ENCODE data around the gene OR8U1. TPM values are rescaled to one million over a fixed set of nuclear protein-coding genes. Genes with fewer than 3 reads are reported as not detected.
"Not testable (repeated sequence)": the region's sequence is repeated elsewhere in the genome, so short reads cannot be mapped to it uniquely, and the experiment has no call there.

The OR8U1 gene
- total and polyA plus RNA-seq, 8 donors = 0.09 TPM; not detected in 7

GRCh38 chr11:56353991-56354390 is 21.4 kb upstream of the OR8U1 start, which contains the start of gene OR8J1:
OR8J1 (plus strand) TSS chr11:56354291; CDS start chr11:56360247, 5,956 bp downstream.
- Histone ChIP-seq H3K4me1 (no peaks in the 10 kb centered on the region), H3K9me3 (no peaks in the 10 kb centered on the region), H3K4me3 (no peak within 1 kb of the TSS), H3K27ac (no peak within 1 kb of the TSS), H3K36me3 (no peaks in the 10 kb centered on the region), H3K27me3 (no peaks in the 10 kb centered on the region)
- no peak for TF ChIP-seq CTCF (IDR thresholded peaks at IDR 0.05)
- intact Hi-C loops (cut with DNase I) = no loop called here
- DNase-seq (no peak), ATAC-seq (no peak), FAIRE-seq (no peak)
- 30 to 49% methylated on average over 2 of the region's 2 CpGs for WGBS, 2 donors

- intact Hi-C loops (cut with DNase I) = no loop called here
- DNase-seq = no peak
- no peak for TF ChIP-seq CTCF (IDR thresholded peaks at IDR 0.05)
- no peaks in the 10 kb centered on the region for H3K4me1 ChIP-seq
- H3K4me3 ChIP-seq = no peak overlapping the region
- H3K9me3 ChIP-seq = no peaks in the 10 kb centered on the region
- 54 to 61% methylated on average over 2 of the region's 2 CpGs for WGBS, 2 donors
- H3K27ac ChIP-seq = no peak overlapping the region
- no peaks in the 10 kb centered on the region for H3K27me3 ChIP-seq
- no peaks in the 10 kb centered on the region for H3K36me3 ChIP-seq
- no peak for ATAC-seq
- FAIRE-seq = no peak
Measured at GRCh38 chr11:56380120-56380519, 4.7 kb downstream of the OR8U1 start.

GRCh38 chr11:56394381-56394780 is 19.0 kb downstream of the OR8U1 start:
- no peaks in the 10 kb centered on the region for H3K4me1 ChIP-seq
- no peak for TF ChIP-seq CTCF (IDR thresholded peaks at IDR 0.05)
- FAIRE-seq (no peak), ATAC-seq (no peak), DNase-seq (no peak)
- intact Hi-C loops (cut with DNase I) = no loop called here
- H3K36me3 ChIP-seq = no peaks in the 10 kb centered on the region
- WGBS, 2 donors = 64 to 74% methylated on average over 3 of the region's 3 CpGs
- no peak overlapping the region for H3K4me3 ChIP-seq
- no peak overlapping the region for H3K27ac ChIP-seq
- no peaks in the 10 kb centered on the region for H3K9me3 ChIP-seq
- H3K27me3 ChIP-seq = no peaks in the 10 kb centered on the region

GRCh38 chr11:56396047-56396446 is 20.6 kb downstream of the OR8U1 start:
- H3K27me3 ChIP-seq = no peaks in the 10 kb centered on the region
- no peaks in the 10 kb centered on the region for H3K36me3 ChIP-seq
- H3K4me3 ChIP-seq = no peak overlapping the region
- no peak overlapping the region for H3K27ac ChIP-seq
- DNase-seq = no peak
- FAIRE-seq = no peak
- TF ChIP-seq CTCF (IDR thresholded peaks at IDR 0.05) = no peak
- no peak for ATAC-seq
- 45 to 53% methylated on average over 3 of the region's 3 CpGs for WGBS, 2 donors
- no peaks in the 10 kb centered on the region for H3K9me3 ChIP-seq
- intact Hi-C loops (cut with DNase I) = no loop called here
- H3K4me1 ChIP-seq = no peaks in the 10 kb centered on the region

GRCh38 chr11:56401858-56402461 is 26.5 kb downstream of the OR8U1 start:
- H3K9me3 ChIP-seq; intact Hi-C loops (cut with DNase I); H3K4me3 ChIP-seq; FAIRE-seq; H3K27ac ChIP-seq; ATAC-seq; H3K27me3 ChIP-seq; H3K36me3 ChIP-seq; H3K4me1 ChIP-seq: not testable (repeated sequence)
- 87 to 92% methylated on average over 24 to 27 of the region's 27 CpGs for WGBS, 2 donors
- DNase-seq = peak in 3 of 6 donors; percentile 9 to 54 (median 49)

Measured in pancreas (tissue), 10 donors.